Glutamatergic neuron (in vitro differentiated cells): ENCODE measurements around the gene QSOX1. TPM values are rescaled to one million over a fixed set of nuclear protein-coding genes. Genes with fewer than 3 reads are reported as not detected.

ENCODE experiments used
- DNase-seq: peaks from one replicate; pipeline ENCODE4 v3.0.0; 2022
- H3K27ac Mint-ChIP-seq: one replicate; pipeline ENCODE4 v1.8.0; 2020; ENCODE audit warnings: mild to moderate bottlenecking, mixed read lengths, inconsistent platforms; ENCODE audit not compliant: unreplicated experiment
- H3K27me3 Mint-ChIP-seq: one replicate; pipeline ENCODE4 v1.8.0; 2020; ENCODE audit warnings: mild to moderate bottlenecking, moderate library complexity, mixed read lengths, inconsistent platforms; ENCODE audit not compliant: unreplicated experiment
- H3K36me3 Mint-ChIP-seq: one replicate; pipeline ENCODE4 v1.8.0; 2020; ENCODE audit warnings: mild to moderate bottlenecking, mixed read lengths, inconsistent platforms; ENCODE audit not compliant: unreplicated experiment
- H3K4me1 Mint-ChIP-seq: one replicate; pipeline ENCODE4 v1.8.0; 2020; ENCODE audit warnings: mild to moderate bottlenecking, low read depth, mixed read lengths, inconsistent platforms; ENCODE audit not compliant: unreplicated experiment
- H3K4me3 Mint-ChIP-seq: one replicate; pipeline ENCODE4 v1.8.0; 2020; ENCODE audit warnings: mild to moderate bottlenecking, mixed read lengths, inconsistent platforms; ENCODE audit not compliant: unreplicated experiment
- H3K9me3 Mint-ChIP-seq: one replicate; pipeline ENCODE4 v1.8.0; 2020; ENCODE audit warnings: mild to moderate bottlenecking, moderate library complexity, mixed read lengths, inconsistent platforms; ENCODE audit not compliant: unreplicated experiment
- total RNA-seq: library from RNA; stranded (reverse); fragmentation: NEBNext Ultra II Directional; extraction: Animal tissue kit (Norgen Biotek cat#: 25700); gene quantifications from one replicate; pipeline ENCODE4 v1.2.1, GENCODE V29; 2021; ENCODE audit not compliant: unreplicated experiment
- TF ChIP-seq, protein P1 (sequence below): fragments of 200-600 bp; sonication (generic); IDR thresholded peaks from one replicate; pipeline ENCODE4 v1.5.0; 2021; ENCODE audit not compliant: partially characterized antibody, unreplicated experiment

QSOX1 gene
- total RNA-seq, 1 donor from 2014 or later = 46.1 TPM

DNA sequence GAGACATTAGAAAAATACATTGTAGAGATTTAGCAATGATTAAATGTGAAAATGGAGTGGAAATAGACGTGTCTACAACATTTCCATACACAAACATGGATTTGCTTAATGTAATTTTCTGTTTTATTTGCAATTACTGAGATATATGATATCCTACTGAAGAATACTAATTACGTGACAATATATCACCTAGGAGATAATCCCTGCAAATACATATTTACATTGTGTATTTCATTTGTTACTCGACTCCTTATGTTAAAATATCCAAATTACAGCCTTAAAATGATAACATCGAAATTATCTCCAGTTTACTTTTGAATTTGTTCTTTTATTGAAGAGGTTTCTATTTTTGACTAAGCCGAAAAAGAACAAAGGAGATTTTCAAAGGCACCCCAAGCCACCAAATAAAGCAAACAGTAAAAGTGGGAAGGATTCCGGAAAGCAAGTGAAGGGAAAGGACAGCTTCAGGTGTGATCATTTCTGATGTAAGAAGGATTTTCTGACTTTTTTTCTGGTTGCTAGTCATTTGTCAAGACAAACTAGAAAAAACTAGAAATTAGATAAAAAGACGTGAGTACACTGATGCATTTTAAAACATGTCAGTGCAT lies 83.3 kb downstream of the QSOX1 start:
- no peak overlapping the region for H3K27ac Mint-ChIP-seq
- no peak for DNase-seq

DNA sequence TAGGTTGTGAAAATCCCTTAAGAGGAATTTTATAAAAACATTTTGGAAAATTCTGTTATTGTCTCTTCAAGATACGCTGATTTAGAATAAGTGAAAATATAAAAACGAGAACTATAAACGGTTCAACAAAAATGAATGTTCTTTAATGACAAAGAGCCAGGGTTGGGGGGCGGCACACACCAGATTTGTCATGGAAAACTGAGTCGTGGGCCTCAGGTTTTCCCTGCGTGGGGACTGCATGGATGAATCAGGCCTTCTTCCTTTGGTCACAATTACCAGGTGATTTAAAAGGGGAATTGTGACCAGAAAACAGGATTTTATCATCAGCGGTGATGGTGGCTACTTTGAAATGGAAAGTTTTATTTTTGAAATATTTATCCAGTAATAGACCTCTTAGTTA lies 84.0 kb downstream of the QSOX1 start:
- no peak overlapping the region for H3K27ac Mint-ChIP-seq
- H3K9me3 Mint-ChIP-seq = peaks cover 7% of the 10 kb centered on the region
- DNase-seq = no peak
- peaks cover 29% of the 10 kb centered on the region for H3K27me3 Mint-ChIP-seq
- no peak overlapping the region for H3K4me3 Mint-ChIP-seq
- TF ChIP-seq, protein P1, sequence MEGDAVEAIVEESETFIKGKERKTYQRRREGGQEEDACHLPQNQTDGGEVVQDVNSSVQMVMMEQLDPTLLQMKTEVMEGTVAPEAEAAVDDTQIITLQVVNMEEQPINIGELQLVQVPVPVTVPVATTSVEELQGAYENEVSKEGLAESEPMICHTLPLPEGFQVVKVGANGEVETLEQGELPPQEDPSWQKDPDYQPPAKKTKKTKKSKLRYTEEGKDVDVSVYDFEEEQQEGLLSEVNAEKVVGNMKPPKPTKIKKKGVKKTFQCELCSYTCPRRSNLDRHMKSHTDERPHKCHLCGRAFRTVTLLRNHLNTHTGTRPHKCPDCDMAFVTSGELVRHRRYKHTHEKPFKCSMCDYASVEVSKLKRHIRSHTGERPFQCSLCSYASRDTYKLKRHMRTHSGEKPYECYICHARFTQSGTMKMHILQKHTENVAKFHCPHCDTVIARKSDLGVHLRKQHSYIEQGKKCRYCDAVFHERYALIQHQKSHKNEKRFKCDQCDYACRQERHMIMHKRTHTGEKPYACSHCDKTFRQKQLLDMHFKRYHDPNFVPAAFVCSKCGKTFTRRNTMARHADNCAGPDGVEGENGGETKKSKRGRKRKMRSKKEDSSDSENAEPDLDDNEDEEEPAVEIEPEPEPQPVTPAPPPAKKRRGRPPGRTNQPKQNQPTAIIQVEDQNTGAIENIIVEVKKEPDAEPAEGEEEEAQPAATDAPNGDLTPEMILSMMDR = no peak
- no peaks in the 10 kb centered on the region for H3K36me3 Mint-ChIP-seq
- H3K4me1 Mint-ChIP-seq = peaks cover 14% of the 10 kb centered on the region

More for the DNA sequence above, 83.3 kb downstream of the QSOX1 start:
- peaks cover 7% of the 10 kb centered on the region for H3K9me3 Mint-ChIP-seq
- TF ChIP-seq, protein P1 = no peak
- no peaks in the 10 kb centered on the region for H3K36me3 Mint-ChIP-seq
- peaks cover 30% of the 10 kb centered on the region for H3K27me3 Mint-ChIP-seq
- H3K4me1 Mint-ChIP-seq = peaks cover 14% of the 10 kb centered on the region
- H3K4me3 Mint-ChIP-seq = no peak overlapping the region

DNA sequence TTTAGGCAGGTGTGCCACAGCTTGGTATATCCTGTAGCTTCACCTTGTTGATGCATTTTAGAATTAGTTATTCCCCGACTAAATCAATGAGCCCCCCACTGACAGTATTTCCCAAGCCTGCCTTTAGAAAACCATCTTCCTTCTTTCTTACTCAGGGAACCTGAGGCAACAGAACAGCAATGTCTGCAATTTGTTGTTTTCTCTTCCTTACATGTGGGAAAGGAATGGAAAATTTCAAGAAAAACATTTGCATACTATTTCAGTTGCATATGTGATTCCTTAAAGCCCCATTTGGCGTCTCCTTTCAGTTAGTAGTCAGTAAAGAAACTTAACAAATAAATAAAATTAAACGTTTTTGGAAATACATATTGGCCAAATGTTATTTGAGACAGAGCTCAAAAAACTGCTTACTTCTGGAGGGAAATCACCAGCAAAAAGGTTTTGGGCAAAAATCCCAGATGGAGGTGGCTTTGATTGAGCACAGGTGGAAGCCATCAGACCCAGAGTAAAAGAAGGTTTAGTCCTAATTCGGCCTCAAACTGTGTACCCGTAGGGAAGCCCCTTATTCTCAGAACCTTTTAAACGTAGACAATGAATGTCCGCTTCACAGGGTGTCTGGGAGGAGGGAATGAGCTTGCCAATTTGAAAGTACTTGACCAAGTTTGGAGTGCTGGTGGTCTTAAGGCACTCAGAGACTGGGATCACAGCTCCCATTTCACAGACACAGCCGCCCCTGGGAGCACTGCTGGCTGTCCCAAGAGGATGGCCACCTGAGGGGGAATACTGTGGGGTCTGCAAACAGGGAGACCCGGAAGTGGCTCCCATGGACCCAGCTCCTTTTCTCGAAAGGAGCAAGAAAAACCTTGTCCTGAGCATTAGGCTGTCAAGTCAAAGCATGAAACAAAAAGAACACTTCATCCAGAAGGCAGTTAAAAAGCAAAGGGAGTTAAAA lies 84.8 kb downstream of the QSOX1 start:
- DNase-seq = no peak
- H3K4me1 Mint-ChIP-seq = peaks cover 10% of the 10 kb centered on the region

DNA sequence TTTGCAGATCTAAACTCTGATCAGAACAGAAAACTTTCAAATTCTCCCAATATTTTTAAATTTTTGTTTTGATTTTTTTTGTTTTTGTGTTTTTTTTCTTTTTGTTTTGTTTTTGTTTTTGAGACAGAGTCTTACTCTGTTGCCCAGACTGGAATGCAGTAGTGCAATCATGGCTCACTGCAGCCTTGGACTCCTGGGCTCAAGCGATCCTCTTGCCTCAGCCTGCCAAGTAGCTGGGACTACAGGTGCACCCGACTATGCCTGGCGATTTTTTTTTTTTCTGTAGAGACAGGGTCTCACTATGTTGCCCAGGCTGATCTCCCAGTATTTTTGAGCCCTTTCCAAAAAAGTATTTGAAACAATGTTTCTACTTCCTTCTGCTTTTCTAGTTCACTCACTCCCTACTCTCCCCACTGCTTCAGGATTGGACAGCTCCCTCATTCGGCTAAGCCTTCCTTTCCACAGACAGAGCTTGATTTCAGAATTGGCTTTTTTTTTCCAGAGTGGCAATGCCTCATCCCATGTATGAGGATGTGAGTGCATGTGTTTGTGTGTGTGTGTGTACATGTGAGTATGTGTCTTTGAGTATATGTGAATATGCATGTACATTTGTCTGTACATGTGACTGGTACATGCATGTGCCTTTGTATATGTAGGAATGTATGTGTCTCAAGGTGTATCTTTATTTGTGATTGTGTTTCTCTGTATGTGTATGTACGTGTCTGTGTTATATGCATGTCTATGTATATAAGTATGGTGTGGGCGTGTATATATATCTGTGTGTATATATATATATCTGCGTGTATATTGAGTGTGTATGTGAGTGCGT lies 87.3 kb downstream of the QSOX1 start:
- Mint-ChIP-seq H3K36me3 (no peaks in the 10 kb centered on the region), H3K27me3 (peaks cover 11% of the 10 kb centered on the region), H3K9me3 (peaks cover 5% of the 10 kb centered on the region), H3K4me3 (no peak overlapping the region), H3K27ac (no peak overlapping the region), H3K4me1 (peaks cover 1% of the 10 kb centered on the region)
- no peak for DNase-seq
- TF ChIP-seq, protein P1 = no peak

More for the DNA sequence above, 84.8 kb downstream of the QSOX1 start:
- peaks cover 24% of the 10 kb centered on the region for H3K27me3 Mint-ChIP-seq
- H3K4me3 Mint-ChIP-seq = no peak overlapping the region
- no peak overlapping the region for H3K27ac Mint-ChIP-seq
- TF ChIP-seq, protein P1 = no peak
- H3K9me3 Mint-ChIP-seq = peaks cover 6% of the 10 kb centered on the region
- H3K36me3 Mint-ChIP-seq = no peaks in the 10 kb centered on the region
